Esophagus squamous epithelium (tissue), 4 donors: ENCODE measurements around the gene PCCA.

Experiments
- CTCF ChIP-seq, 6 experiments: fragments of 450-650 bp in 4 of 6; fragments of 200-600 bp in 2 of 6; sonication (generic) in 2 of 6; IDR thresholded peaks; one replicate each; pipeline ENCODE4 v1.5.1; 2016 to 2019; ENCODE audit warnings: antibody characterized with exemption in 6 of 6, mild to moderate bottlenecking in 4 of 6, moderate library complexity in 4 of 6
- POLR2A ChIP-seq, 4 donors: fragments of 450-650 bp; IDR thresholded peaks; one replicate each; pipeline ENCODE4 v1.6.1; 2017; ENCODE audit warnings: antibody characterized with exemption in 4 of 4, mild to moderate bottlenecking in 4 of 4, moderate library complexity in 3 of 4

DNA sequence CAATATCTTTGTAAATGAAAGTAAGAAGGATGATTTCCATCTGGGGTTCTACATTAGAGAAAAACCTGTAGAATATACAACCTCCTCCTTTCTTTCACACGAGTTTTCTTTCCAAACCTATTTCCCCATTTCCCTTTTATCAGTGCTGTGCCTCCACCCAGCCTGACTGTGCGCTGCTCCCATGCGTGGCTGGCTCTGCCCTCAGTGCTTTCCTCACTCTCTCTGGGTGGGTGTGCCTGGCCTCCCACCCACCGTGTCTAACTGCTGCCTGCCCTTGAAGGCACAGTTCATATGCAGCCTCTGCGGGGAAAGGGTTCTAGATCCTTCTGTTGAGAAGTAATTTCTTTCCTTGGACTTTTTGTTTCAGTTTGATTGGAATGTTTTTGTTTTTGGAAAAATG lies 70.7 kb downstream of the PCCA start:
- TF ChIP-seq POLR2A (IDR thresholded peaks at IDR 0.05) (no peak), CTCF (IDR thresholded peaks at IDR 0.05) (no peak)
